ENCODE results near the gene ULK1. TPM values are rescaled to one million over a fixed set of nuclear protein-coding genes. Genes with fewer than 3 reads are reported as not detected.

ULK1 gene
- total RNA-seq, 1 donor from 2014 or later, result 111 TPM

DNA sequence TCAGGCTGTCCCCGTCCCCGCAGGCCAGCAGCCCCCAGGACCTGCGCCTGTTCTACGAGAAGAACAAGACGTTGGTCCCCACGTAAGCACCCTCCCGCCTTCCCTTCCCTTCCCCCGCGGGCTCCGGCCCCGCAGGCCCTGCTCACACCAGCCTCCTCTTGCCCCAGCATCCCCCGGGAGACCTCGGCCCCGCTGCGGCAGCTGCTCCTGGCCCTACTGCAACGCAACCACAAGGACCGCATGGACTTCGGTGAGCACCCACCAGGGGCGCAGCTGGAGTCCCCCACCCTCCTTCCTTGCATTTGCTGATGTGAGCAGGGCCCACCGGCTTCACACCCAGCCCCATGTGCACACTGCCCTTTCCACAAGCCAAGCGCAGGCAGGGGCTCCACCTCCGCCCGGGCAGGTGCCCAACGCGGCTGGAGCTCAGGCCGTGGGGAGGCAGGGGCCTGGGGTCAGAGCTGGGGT lies 15.4 kb downstream of the ULK1 start:
- H3K27me3 Mint-ChIP-seq, result no peaks in the 10 kb centered on the region
- DNase-seq (ENCODE audit: low spot score, unreplicated experiment), result no peak
- no peaks in the 10 kb centered on the region for H3K9me3 Mint-ChIP-seq (ENCODE audit: low read depth)
- no peak overlapping the region for H3K4me3 Mint-ChIP-seq (ENCODE audit: low read depth)
- TF ChIP-seq, protein P1, sequence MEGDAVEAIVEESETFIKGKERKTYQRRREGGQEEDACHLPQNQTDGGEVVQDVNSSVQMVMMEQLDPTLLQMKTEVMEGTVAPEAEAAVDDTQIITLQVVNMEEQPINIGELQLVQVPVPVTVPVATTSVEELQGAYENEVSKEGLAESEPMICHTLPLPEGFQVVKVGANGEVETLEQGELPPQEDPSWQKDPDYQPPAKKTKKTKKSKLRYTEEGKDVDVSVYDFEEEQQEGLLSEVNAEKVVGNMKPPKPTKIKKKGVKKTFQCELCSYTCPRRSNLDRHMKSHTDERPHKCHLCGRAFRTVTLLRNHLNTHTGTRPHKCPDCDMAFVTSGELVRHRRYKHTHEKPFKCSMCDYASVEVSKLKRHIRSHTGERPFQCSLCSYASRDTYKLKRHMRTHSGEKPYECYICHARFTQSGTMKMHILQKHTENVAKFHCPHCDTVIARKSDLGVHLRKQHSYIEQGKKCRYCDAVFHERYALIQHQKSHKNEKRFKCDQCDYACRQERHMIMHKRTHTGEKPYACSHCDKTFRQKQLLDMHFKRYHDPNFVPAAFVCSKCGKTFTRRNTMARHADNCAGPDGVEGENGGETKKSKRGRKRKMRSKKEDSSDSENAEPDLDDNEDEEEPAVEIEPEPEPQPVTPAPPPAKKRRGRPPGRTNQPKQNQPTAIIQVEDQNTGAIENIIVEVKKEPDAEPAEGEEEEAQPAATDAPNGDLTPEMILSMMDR (IDR thresholded peaks at IDR 0.05; ENCODE audit: unreplicated experiment), result no peak
- H3K36me3 Mint-ChIP-seq (ENCODE audit: insufficient read depth), result no peaks in the 10 kb centered on the region
- H3K27ac Mint-ChIP-seq, result no peak overlapping the region
- H3K4me1 Mint-ChIP-seq (ENCODE audit: low read depth), result no peaks in the 10 kb centered on the region

DNA sequence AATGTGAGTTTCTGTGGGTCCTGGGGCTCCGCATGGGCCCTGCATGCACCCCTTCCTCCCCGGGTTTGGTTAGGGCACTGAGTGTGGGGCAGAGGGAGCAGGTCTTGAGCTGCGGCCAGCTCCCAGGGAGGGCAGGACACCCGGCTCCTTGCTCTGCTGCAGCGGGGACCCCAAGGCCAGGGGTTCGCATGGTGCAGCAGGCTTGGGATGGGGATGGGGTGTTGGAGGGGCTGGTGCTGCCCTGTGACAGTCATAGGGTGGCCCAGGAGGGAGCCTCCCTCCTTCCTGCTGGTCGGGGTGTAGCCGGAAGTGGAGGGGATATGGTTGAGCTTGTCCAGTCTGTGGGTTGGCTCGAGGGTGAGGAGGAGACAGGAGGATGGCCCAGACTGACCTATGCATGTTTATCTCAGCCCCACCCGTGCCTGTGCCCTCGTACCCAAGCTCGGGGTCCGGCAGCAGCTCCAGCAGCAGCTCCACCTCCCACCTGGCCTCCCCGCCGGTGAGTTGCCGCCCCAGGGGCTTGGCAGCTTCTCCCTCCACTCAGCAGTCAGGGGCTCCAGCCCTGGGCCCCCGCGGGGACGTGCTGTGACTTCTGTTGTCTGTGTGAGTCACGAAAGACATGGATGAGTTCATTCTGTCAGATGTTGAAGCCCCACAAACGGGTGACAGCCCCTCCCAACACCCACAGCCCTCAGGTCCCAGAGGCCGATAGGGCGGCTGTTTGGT lies 16.0 kb downstream of the ULK1 start:
- TF ChIP-seq, protein P1 (IDR thresholded peaks at IDR 0.05; ENCODE audit: unreplicated experiment), result no peak
- Mint-ChIP-seq H3K27ac (no peak overlapping the region), H3K4me3 (ENCODE audit: low read depth) (no peak overlapping the region), H3K9me3 (ENCODE audit: low read depth) (no peaks in the 10 kb centered on the region), H3K4me1 (ENCODE audit: low read depth) (no peaks in the 10 kb centered on the region), H3K36me3 (ENCODE audit: insufficient read depth) (peaks cover 2% of the 10 kb centered on the region), H3K27me3 (no peaks in the 10 kb centered on the region)
- DNase-seq (ENCODE audit: low spot score, unreplicated experiment), result no peak

DNA sequence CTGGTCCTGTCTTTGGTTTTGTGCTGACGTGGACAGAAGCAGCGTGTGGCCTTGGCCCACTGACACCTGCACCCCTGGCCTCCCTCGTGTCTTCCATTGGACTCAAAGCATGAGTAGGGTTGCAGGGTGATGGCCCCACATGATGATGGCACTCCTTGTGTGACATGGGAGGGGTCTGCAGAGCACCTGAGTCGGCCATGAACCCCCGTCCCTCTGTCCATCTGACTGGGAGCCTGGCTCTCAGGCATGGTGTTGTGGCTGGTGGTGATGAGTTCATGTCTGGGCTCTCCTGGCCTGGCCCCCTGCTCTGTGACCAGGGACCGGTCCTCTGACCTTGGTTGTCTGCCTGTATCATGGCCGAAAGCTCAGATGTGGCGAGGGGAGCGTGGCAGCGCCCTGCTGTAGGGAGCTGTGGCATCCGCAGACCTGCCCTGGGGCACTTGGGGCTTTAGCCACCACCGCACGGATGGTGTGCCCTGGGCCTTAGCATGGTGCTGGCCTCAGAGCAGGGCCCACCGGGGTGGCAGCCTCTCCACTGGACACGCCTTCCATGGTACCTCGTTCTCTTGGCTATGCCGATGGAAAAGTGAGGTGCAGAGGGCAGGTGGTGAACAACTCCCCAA lies 16.7 kb downstream of the ULK1 start:
- TF ChIP-seq, protein P1 (IDR thresholded peaks at IDR 0.05; ENCODE audit: unreplicated experiment), result no peak
- H3K9me3 Mint-ChIP-seq (ENCODE audit: low read depth), result no peaks in the 10 kb centered on the region
- no peaks in the 10 kb centered on the region for H3K4me1 Mint-ChIP-seq (ENCODE audit: low read depth)
- no peak for DNase-seq (ENCODE audit: low spot score, unreplicated experiment)
- no peaks in the 10 kb centered on the region for H3K27me3 Mint-ChIP-seq
- H3K27ac Mint-ChIP-seq, result no peak overlapping the region
- H3K36me3 Mint-ChIP-seq (ENCODE audit: insufficient read depth), result peaks cover 2% of the 10 kb centered on the region
- H3K4me3 Mint-ChIP-seq (ENCODE audit: low read depth), result no peak overlapping the region

DNA sequence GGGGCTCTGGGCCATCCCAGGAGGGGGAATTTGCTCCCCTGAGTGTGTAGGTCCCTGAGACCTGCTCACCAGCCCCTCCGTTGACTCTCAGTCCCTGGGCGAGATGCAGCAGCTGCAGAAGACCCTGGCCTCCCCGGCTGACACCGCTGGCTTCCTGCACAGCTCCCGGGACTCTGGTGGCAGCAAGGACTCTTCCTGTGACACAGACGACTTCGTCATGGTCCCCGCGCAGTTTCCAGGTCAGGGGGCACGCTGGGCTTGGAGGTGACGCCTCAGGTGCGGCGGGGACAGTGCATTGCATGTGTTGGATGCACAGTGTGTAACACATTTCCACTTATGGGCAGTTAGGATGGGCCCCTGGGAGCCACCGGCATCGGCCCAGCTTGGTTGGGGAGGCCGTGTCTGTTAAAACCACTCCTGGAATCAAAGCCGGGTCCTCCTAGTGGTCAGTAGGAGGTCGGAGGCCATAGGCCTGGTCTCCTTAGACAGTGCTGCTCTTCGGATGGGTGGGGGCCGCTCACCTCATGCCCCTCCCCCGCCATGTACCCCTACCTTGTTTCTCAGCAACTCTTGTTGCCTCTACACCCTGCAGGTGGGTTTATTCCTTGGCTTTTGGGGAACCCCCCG lies 17.5 kb downstream of the ULK1 start:
- Mint-ChIP-seq H3K36me3 (ENCODE audit: insufficient read depth) (peaks cover 2% of the 10 kb centered on the region), H3K27me3 (no peaks in the 10 kb centered on the region), H3K9me3 (ENCODE audit: low read depth) (no peaks in the 10 kb centered on the region), H3K4me1 (ENCODE audit: low read depth) (no peaks in the 10 kb centered on the region), H3K27ac (no peak overlapping the region), H3K4me3 (ENCODE audit: low read depth) (no peak overlapping the region)
- no peak for DNase-seq (ENCODE audit: low spot score, unreplicated experiment)
- TF ChIP-seq, protein P1 (IDR thresholded peaks at IDR 0.05; ENCODE audit: unreplicated experiment), result no peak

DNA sequence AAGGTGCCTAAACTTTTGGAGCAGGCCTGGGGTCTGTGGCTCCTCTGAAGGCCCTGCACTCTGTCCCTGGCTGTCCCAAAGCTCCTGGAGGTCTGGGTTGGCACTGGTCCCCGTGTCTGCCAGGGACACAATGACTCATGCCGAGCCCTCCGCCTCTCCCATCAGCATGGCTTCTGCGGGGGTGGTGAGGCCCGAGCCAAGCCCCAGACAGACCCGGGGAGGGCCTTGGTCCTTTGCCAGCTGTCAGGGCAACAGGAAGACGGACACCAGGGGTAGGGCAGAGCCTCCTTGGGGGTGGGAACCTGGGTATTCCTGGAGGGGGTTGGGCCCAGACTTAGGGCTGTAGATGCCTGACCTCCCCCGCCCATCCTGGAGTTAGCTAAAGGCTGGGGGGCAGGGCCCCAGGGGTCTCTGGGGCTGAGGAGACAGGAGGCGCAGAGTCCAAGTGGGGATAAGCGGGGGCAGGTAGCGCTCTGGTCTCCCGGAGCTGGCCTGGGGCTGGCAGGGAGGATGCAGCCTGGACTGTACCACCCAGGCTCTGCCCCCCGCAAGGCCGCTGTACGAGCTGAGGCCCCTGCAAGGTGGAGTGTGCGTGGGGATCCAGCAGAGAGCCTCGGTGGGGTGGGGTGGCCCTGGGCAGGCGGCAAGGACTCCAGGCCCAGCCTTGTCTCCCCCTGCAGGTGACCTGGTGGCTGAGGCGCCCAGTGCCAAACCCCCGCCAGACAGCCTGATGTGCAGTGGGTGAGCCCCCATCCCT lies 18.3 kb downstream of the ULK1 start:
- H3K27me3 Mint-ChIP-seq, result no peaks in the 10 kb centered on the region
- H3K27ac Mint-ChIP-seq, result no peak overlapping the region
- no peaks in the 10 kb centered on the region for H3K4me1 Mint-ChIP-seq (ENCODE audit: low read depth)
- no peak overlapping the region for H3K4me3 Mint-ChIP-seq (ENCODE audit: low read depth)
- TF ChIP-seq, protein P1 (IDR thresholded peaks at IDR 0.05; ENCODE audit: unreplicated experiment), result peak; percentile 11
- peaks cover 2% of the 10 kb centered on the region for H3K36me3 Mint-ChIP-seq (ENCODE audit: insufficient read depth)
- no peaks in the 10 kb centered on the region for H3K9me3 Mint-ChIP-seq (ENCODE audit: low read depth)
- DNase-seq (ENCODE audit: low spot score, unreplicated experiment), result no peak

Data from progenitor cell of endocrine pancreas (in vitro differentiated cells).